Stimulated activated CD8-positive, alpha-beta memory T cell treated with anti-CD3 and anti-CD28 coated beads, Interleukin-7, amount 100 ng/mL, for 24 hours (primary cell): ENCODE results near the gene CDC42BPB.

ENCODE experiments used
- DNase-seq: peaks from one replicate; pipeline ENCODE4 v3.0.0-alpha.2; 2020; ENCODE audit warnings: low read depth

The CDC42BPB gene

GRCh38 chr14:103019236-103019635 lies 38.1 kb downstream of the CDC42BPB start:
- no peak for DNase-seq

- DNase-seq: no peak
Observed at GRCh38 chr14:103016594-103016993, 40.8 kb downstream of the CDC42BPB start.

- DNase-seq: no peak
Observed at GRCh38 chr14:103016071-103016470, 41.3 kb downstream of the CDC42BPB start.

- no peak for DNase-seq
Observed at GRCh38 chr14:103015426-103015825, 41.9 kb downstream of the CDC42BPB start.

- no peak for DNase-seq
Observed at GRCh38 chr14:103014466-103015228, 42.7 kb downstream of the CDC42BPB start.

- DNase-seq: no peak
Observed at GRCh38 chr14:103013028-103013427, 44.3 kb downstream of the CDC42BPB start.

GRCh38 chr14:103009559-103009958 lies 47.8 kb downstream of the CDC42BPB start:
- DNase-seq: no peak

GRCh38 chr14:103008768-103009357 lies 48.5 kb downstream of the CDC42BPB start:
- DNase-seq: no peak

GRCh38 chr14:103008126-103008525 lies 49.2 kb downstream of the CDC42BPB start:
- no peak for DNase-seq

- DNase-seq: no peak
Observed at GRCh38 chr14:103007555-103007954, 49.8 kb downstream of the CDC42BPB start.

GRCh38 chr14:103006991-103007520 lies 50.3 kb downstream of the CDC42BPB start:
- DNase-seq: no peak

- DNase-seq: no peak
Observed at GRCh38 chr14:103006106-103006505, 51.2 kb downstream of the CDC42BPB start.

- DNase-seq: no peak
Observed at GRCh38 chr14:103003850-103004249, 53.5 kb downstream of the CDC42BPB start.

GRCh38 chr14:103003351-103003615 lies 54.1 kb downstream of the CDC42BPB start:
- no peak for DNase-seq

GRCh38 chr14:103002578-103003350 lies 54.6 kb downstream of the CDC42BPB start:
- DNase-seq: no peak

GRCh38 chr14:103001651-103002396 lies 55.5 kb downstream of the CDC42BPB start:
- no peak for DNase-seq

- DNase-seq: no peak
Observed at GRCh38 chr14:103001226-103001625, 56.1 kb downstream of the CDC42BPB start.

GRCh38 chr14:103000291-103000921 lies 56.9 kb downstream of the CDC42BPB start:
- no peak for DNase-seq

GRCh38 chr14:102999227-102999895 lies 58.0 kb downstream of the CDC42BPB start:
- no peak for DNase-seq

- DNase-seq: no peak
Observed at GRCh38 chr14:102998393-102998792, 59.0 kb downstream of the CDC42BPB start.

GRCh38 chr14:102996941-102997340 lies 60.4 kb downstream of the CDC42BPB start:
- DNase-seq: no peak
